ENCODE measurements around the gene TLE7.

- TF ChIP-seq SIN3A (IDR thresholded peaks at IDR 0.05; ENCODE audit: borderline replicate concordance, insufficient read depth, low read length) (no peak), TAF1 (IDR thresholded peaks at IDR 0.05; ENCODE audit: borderline replicate concordance, insufficient read depth, low read length) (no peak), POLR2AphosphoS5 (IDR thresholded peaks at IDR 0.05; ENCODE audit: low read depth, low read length) (no peak)
These were observed 31.7 kb downstream of the TLE7 start for GRCh38 chr16:71410146-71410545.

Data from PFSK-1 (cell line).